Uterus (tissue), 2 donors: ENCODE results near the gene SYS1.

Source experiments
- POLR2A ChIP-seq, 2 donors: fragments of 450-650 bp; IDR thresholded peaks; one replicate each; pipeline ENCODE4 v1.6.1; 2016; ENCODE audit warnings: antibody characterized with exemption in 2 of 2, mild to moderate bottlenecking in 1 of 2, moderate library complexity in 1 of 2
- TF ChIP-seq, protein P1 (sequence below), 4 experiments: fragments of 200-600 bp in 2 of 4; fragments of 450-650 bp in 2 of 4; sonication (generic) in 2 of 4; IDR thresholded peaks; one replicate each; pipeline ENCODE4 v1.5.1; 2016 to 2019; ENCODE audit warnings: antibody characterized with exemption in 4 of 4, mild to moderate bottlenecking in 2 of 4, moderate library complexity in 1 of 4

DNA sequence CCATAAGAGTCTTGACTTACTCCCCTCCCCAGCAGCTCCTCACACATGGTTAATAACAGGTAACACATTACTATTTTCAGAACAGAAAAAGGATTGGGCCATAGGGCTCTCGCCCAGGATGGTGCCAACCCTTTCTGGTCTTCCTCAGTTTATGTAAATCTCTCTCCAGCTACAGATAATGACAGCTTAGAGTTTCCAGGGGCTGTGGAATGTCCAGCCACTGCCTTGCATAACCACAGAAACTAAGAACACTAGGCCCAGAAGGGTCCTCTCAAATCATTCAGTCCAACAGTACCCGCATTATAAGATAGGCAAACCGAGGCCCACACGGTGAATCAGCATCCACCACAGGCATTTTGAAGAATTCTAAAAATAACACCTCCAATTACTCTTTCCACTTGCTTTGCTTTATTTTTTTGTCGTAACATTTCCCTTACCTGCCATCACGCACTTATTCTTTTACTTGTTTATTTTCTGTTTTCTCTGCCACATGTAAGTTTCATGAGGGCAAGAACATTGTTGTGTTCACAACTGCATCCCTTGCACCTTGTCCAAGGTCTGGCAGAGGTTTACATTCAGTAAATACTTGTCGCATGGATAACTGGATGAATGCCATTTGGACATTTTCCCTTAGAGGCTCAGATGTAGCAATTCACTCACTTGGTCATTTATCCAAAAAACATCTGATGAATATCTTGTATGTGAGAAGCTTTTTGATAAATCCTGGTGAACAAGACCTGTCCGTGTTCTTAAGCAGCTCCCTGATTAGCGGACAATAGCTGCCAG is 8.3 kb upstream of the SYS1 start:
- TF ChIP-seq, protein P1, sequence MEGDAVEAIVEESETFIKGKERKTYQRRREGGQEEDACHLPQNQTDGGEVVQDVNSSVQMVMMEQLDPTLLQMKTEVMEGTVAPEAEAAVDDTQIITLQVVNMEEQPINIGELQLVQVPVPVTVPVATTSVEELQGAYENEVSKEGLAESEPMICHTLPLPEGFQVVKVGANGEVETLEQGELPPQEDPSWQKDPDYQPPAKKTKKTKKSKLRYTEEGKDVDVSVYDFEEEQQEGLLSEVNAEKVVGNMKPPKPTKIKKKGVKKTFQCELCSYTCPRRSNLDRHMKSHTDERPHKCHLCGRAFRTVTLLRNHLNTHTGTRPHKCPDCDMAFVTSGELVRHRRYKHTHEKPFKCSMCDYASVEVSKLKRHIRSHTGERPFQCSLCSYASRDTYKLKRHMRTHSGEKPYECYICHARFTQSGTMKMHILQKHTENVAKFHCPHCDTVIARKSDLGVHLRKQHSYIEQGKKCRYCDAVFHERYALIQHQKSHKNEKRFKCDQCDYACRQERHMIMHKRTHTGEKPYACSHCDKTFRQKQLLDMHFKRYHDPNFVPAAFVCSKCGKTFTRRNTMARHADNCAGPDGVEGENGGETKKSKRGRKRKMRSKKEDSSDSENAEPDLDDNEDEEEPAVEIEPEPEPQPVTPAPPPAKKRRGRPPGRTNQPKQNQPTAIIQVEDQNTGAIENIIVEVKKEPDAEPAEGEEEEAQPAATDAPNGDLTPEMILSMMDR (IDR thresholded peaks at IDR 0.05) = no peak
- no peak for TF ChIP-seq POLR2A (IDR thresholded peaks at IDR 0.05)
